Adipose tissue (tissue), 3 donors: ENCODE results near the gene RPS6KL1. TPM values are rescaled to one million over a fixed set of nuclear protein-coding genes. Genes with fewer than 3 reads are reported as not detected.

ENCODE experiments used
- H3K27ac ChIP-seq: one replicate; pipeline ENCODE4 v1.5.1; 2013; ENCODE audit warnings: low read depth, low read length
- WGBS, 3 donors: extraction: QIAGEN DNeasy Blood & Tissue Kit; methylation state at CpG; one replicate each; pipeline ENCODE4 v1.1.7; 2013; 5-methylcytosine and 5-hydroxymethylcytosine counted together
- polyA plus RNA-seq, 3 donors: library from polyadenylated mRNA; stranded (reverse); fragments of 200-250 nt; gene quantifications; one replicate each; pipeline ENCODE4 v1.2.3, GENCODE V29; 2013
- donor health status: healthy with polysubstance abuse.
- donor health status: Bipolar disorder and iron deficiency.
- donor health status: healthy.

RPS6KL1 gene
- polyA plus RNA-seq, 3 donors = 4.4 to 6.5 (median 4.5) TPM

- H3K27ac ChIP-seq = no peak overlapping the region
- WGBS, 3 donors = 82 to 88% (median 86%) methylated on average over 5 of the region's 5 CpGs
Observed at GRCh38 chr14:74953686-74954085, 30.6 kb upstream of the RPS6KL1 start.

GRCh38 chr14:74952697-74953484, 29.8 kb upstream of the RPS6KL1 start:
- H3K27ac ChIP-seq = no peak overlapping the region
- WGBS, 3 donors = 83 to 92% (median 86%) methylated on average over 18 of the region's 18 CpGs

GRCh38 chr14:74952180-74952665, 29.2 kb upstream of the RPS6KL1 start:
- H3K27ac ChIP-seq = no peak overlapping the region
- WGBS, 3 donors = 81 to 95% (median 84%) methylated on average over 6 of the region's 6 CpGs

- 63 to 72% (median 68%) methylated on average over 14 to 15 of the region's 15 CpGs for WGBS, 3 donors
- H3K27ac ChIP-seq = no peak overlapping the region
Observed at GRCh38 chr14:74951443-74952179, 28.6 kb upstream of the RPS6KL1 start.

GRCh38 chr14:74950795-74951442, 27.9 kb upstream of the RPS6KL1 start:
- 55 to 90% (median 79%) methylated on average over 9 of the region's 9 CpGs for WGBS, 3 donors
- H3K27ac ChIP-seq = no peak overlapping the region

- no peak overlapping the region for H3K27ac ChIP-seq
- WGBS, 3 donors = 84 to 85% (median 84%) methylated on average over 17 of the region's 17 CpGs
Observed at GRCh38 chr14:74949859-74950573, 27.0 kb upstream of the RPS6KL1 start.

GRCh38 chr14:74949191-74949601, 26.1 kb upstream of the RPS6KL1 start:
- 91 to 94% (median 92%) methylated on average over 16 of the region's 16 CpGs for WGBS, 3 donors
- no peak overlapping the region for H3K27ac ChIP-seq

- WGBS, 3 donors = 84 to 87% (median 85%) methylated on average over 22 to 23 of the region's 23 CpGs
- no peak overlapping the region for H3K27ac ChIP-seq
Observed at GRCh38 chr14:74948228-74949175, 25.4 kb upstream of the RPS6KL1 start.

- whole genome bisulfite sequencing, 3 donors = 93% methylated on average over 12 to 13 of the region's 13 CpGs
- H3K27ac ChIP-seq = no peak overlapping the region
Observed at GRCh38 chr14:74947353-74948227, 24.5 kb upstream of the RPS6KL1 start.

- WGBS, 3 donors = 18 to 32% (median 23%) methylated on average over 5 of the region's 5 CpGs
- no peak overlapping the region for H3K27ac ChIP-seq
Observed at GRCh38 chr14:74946659-74947281, 23.7 kb upstream of the RPS6KL1 start.

GRCh38 chr14:74945852-74946658, 23.0 kb upstream of the RPS6KL1 start:
- H3K27ac ChIP-seq = no peak overlapping the region
- 34 to 44% (median 37%) methylated on average over 17 of the region's 17 CpGs for WGBS, 3 donors

GRCh38 chr14:74945261-74945851, 22.3 kb upstream of the RPS6KL1 start:
- WGBS, 3 donors = 43 to 77% (median 70%) methylated on average over 17 of the region's 17 CpGs
- no peak overlapping the region for H3K27ac ChIP-seq

GRCh38 chr14:74942608-74943007, 19.5 kb upstream of the RPS6KL1 start:
- 88 to 94% (median 91%) methylated on average over 9 to 11 of the region's 11 CpGs for WGBS, 3 donors
- H3K27ac ChIP-seq = no peak overlapping the region

- H3K27ac ChIP-seq = no peak overlapping the region
- WGBS, 3 donors = 76 to 88% (median 78%) methylated on average over 12 of the region's 12 CpGs
Observed at GRCh38 chr14:74942181-74942580, 19.1 kb upstream of the RPS6KL1 start.

GRCh38 chr14:74941676-74942097, 18.6 kb upstream of the RPS6KL1 start:
- 19 to 56% (median 25%) methylated on average over 13 of the region's 13 CpGs for WGBS, 3 donors
- H3K27ac ChIP-seq = no peak overlapping the region
